WTC11 (cell line): ENCODE results near the gene DPH5. TPM values are rescaled to one million over a fixed set of nuclear protein-coding genes. Genes with fewer than 3 reads are reported as not detected.

ENCODE experiments used
- ATAC-seq: fragments of 200-7000 bp; cut with Tn5 transposase; 2 replicates; pipeline ENCODE4 v1.10.0; 2021; ENCODE audit warnings: mild to moderate bottlenecking, moderate library complexity
- CTCF ChIA-PET: fragments of 300-600 bp; sonication (Branson Sonifier 250); formaldehyde crosslinking; loops from one replicate; lab custom pipeline; 2021; ENCODE audit warnings: antibody characterized with exemption; lab: Charles Lee
- POLR2A ChIA-PET: fragments of 350-600 bp; sonication (Branson Sonifier 250); formaldehyde crosslinking; loops from one replicate; lab custom pipeline; 2021; ENCODE audit warnings: antibody characterized with exemption; lab: Charles Lee
- DNase-seq: peaks from one replicate; pipeline ENCODE4 v3.0.0; 2021; ENCODE audit warnings: low spot score
- H3K27ac Mint-ChIP-seq: 2 replicates; pipeline ENCODE4 v1.8.0; 2021; ENCODE audit warnings: mixed read lengths
- H3K27me3 Mint-ChIP-seq: 2 replicates; pipeline ENCODE4 v1.8.0; 2021; ENCODE audit warnings: low read depth, mild to moderate bottlenecking, moderate library complexity, mixed read lengths
- H3K36me3 Mint-ChIP-seq: 2 replicates; pipeline ENCODE4 v1.8.0; 2021; ENCODE audit warnings: mixed read lengths
- H3K4me1 Mint-ChIP-seq: 2 replicates; pipeline ENCODE4 v1.8.0; 2022; ENCODE audit warnings: mixed read lengths
- H3K4me3 Mint-ChIP-seq: 2 replicates; pipeline ENCODE4 v1.8.0; 2021; ENCODE audit warnings: mild to moderate bottlenecking, moderate library complexity, mixed read lengths
- H3K9me3 Mint-ChIP-seq: 2 replicates; pipeline ENCODE4 v1.8.0; 2021; ENCODE audit warnings: mixed read lengths
- ARID4B ChIP-seq: sonication (generic); formaldehyde crosslinking; IDR thresholded peaks from 2 replicates; pipeline ENCODE4 v1.8.0; 2023; ENCODE audit warnings: missing genetic modification reagents, mild to moderate bottlenecking, borderline replicate concordance
- ATF3 ChIP-seq: sonication (generic); formaldehyde crosslinking; conservative IDR thresholded peaks from 2 replicates; pipeline ENCODE4 v1.8.1; 2022; ENCODE audit warnings: mild to moderate bottlenecking, missing genetic modification reagents
- ETV6 ChIP-seq: sonication (generic); formaldehyde crosslinking; IDR thresholded peaks from 2 replicates; pipeline ENCODE4 v1.8.1; 2022; ENCODE audit warnings: mild to moderate bottlenecking, missing genetic modification reagents
- FOXP4 ChIP-seq: sonication (generic); formaldehyde crosslinking; IDR thresholded peaks from 2 replicates; pipeline ENCODE4 v1.8.0; 2022; ENCODE audit warnings: mild to moderate bottlenecking, missing genetic modification reagents
- GRHL2 ChIP-seq: fragments of 250-450 bp; sonication (Bioruptor Pico); IDR thresholded peaks from 2 replicates; pipeline ENCODE4 v1.8.0; 2022; ENCODE audit warnings: mild to moderate bottlenecking, moderate library complexity; ENCODE audit not compliant: insufficient replicate concordance, severe bottlenecking
- NFATC4 ChIP-seq: fragments of 250-450 bp; sonication (Bioruptor Pico); IDR thresholded peaks from 2 replicates; pipeline ENCODE4 v1.9.0; 2021; ENCODE audit warnings: mild to moderate bottlenecking
- SMAD3 ChIP-seq: sonication (generic); formaldehyde crosslinking; IDR thresholded peaks from 2 replicates; pipeline ENCODE4 v1.8.0; 2022; ENCODE audit warnings: missing genetic modification reagents, mild to moderate bottlenecking, borderline replicate concordance
- SOX15 ChIP-seq: fragments of 250-450 bp; sonication (Bioruptor Pico); IDR thresholded peaks from 2 replicates; pipeline ENCODE4 v1.9.0; 2021; ENCODE audit warnings: mild to moderate bottlenecking
- ZNF138 ChIP-seq: sonication (generic); formaldehyde crosslinking; conservative IDR thresholded peaks from 2 replicates; pipeline ENCODE4 v1.8.1; 2022; ENCODE audit warnings: mild to moderate bottlenecking, moderate library complexity, missing genetic modification reagents
- ZNF219 ChIP-seq: sonication (generic); formaldehyde crosslinking; IDR thresholded peaks from 2 replicates; pipeline ENCODE4 v1.8.0; 2023; ENCODE audit warnings: missing genetic modification reagents, mild to moderate bottlenecking, borderline replicate concordance
- ZNF281 ChIP-seq: sonication (generic); formaldehyde crosslinking; IDR thresholded peaks from 2 replicates; pipeline ENCODE4 v1.8.0; 2023; ENCODE audit warnings: mild to moderate bottlenecking, missing genetic modification reagents
- ZNF423 ChIP-seq: fragments of 250-450 bp; sonication (Bioruptor Pico); IDR thresholded peaks from 2 replicates; pipeline ENCODE4 v2.1.2; 2022; ENCODE audit warnings: mild to moderate bottlenecking, moderate library complexity
- ZNF532 ChIP-seq: fragments of 250-450 bp; sonication (Bioruptor Pico); IDR thresholded peaks from 2 replicates; pipeline ENCODE4 v1.9.0; 2021; ENCODE audit warnings: mild to moderate bottlenecking, borderline replicate concordance
- total RNA-seq: library from RNA; stranded (reverse); gene quantifications from 3 replicates; pipeline ENCODE4 v1.2.3, GENCODE V29; 2021

DPH5 gene
- total RNA-seq, 1 experiment from 2014 or later, result 64.8 TPM

- DNase-seq, result no peak
- ATAC-seq, result no peak
- CTCF ChIA-PET, result no interaction called here
- H3K27ac Mint-ChIP-seq, result no peak overlapping the region
- POLR2A ChIA-PET, result no interaction called here
- no peaks in the 10 kb centered on the region for H3K4me1 Mint-ChIP-seq
- H3K9me3 Mint-ChIP-seq, result peaks cover 16% of the 10 kb centered on the region
- H3K36me3 Mint-ChIP-seq, result peaks cover 3% of the 10 kb centered on the region; the same call in 1 of the 2 replicates
- H3K27me3 Mint-ChIP-seq, result no peaks in the 10 kb centered on the region; the same call in 1 of the 2 replicates
- H3K4me3 Mint-ChIP-seq, result no peak overlapping the region
- no peak for TF ChIP-seq ATF3 (CRISPR knock-in tag)
- TF ChIP-seq ZNF423 (CRISPR knock-in tag), result no peak
- TF ChIP-seq ZNF281 (CRISPR knock-in tag), result no peak
- TF ChIP-seq GRHL2 (CRISPR knock-in tag), result no peak
- TF ChIP-seq FOXP4, result no peak
- no peak for TF ChIP-seq NFATC4
- no peak for TF ChIP-seq ETV6 (CRISPR knock-in tag)
- TF ChIP-seq SOX15 (CRISPR knock-in tag), result no peak
- no peak for TF ChIP-seq ZNF219
- no peak for TF ChIP-seq SMAD3 (CRISPR knock-in tag)
- no peak for TF ChIP-seq ZNF532 (CRISPR knock-in tag)
- no peak for TF ChIP-seq ARID4B (CRISPR knock-in tag)
- TF ChIP-seq ZNF138 (CRISPR knock-in tag), result no peak
- TF ChIP-seq, all 79 proteins: peak for 0
Measured at GRCh38 chr1:101044749-101045148, 19.2 kb upstream of the DPH5 start.
